Measurements from ENCODE around the gene SCML2.
"Not testable (repeated sequence)": the region's sequence is repeated elsewhere in the genome, so short reads cannot be mapped to it uniquely, and the experiment has no call there.

The SCML2 gene

DNA sequence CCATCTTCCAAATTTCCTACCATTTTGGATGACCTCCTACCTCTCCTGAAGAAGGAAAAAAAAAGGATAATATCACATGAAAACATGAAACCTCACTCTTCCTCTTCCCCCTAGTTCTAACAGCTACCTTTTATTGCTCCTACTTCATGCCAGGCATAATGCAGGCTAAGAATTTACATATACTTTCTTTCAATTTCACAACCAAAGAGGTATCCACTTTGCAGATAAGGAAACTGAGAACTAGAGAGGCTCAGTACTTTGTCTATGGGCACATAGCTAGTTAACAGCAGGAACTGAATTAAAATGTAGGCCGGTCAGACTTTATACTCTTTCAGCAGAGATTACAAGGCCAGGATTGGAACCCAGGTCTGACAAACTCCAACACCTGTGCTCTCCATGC lies 99.4 kb downstream of the SCML2 start:
- DNase-seq = no peak

DNA sequence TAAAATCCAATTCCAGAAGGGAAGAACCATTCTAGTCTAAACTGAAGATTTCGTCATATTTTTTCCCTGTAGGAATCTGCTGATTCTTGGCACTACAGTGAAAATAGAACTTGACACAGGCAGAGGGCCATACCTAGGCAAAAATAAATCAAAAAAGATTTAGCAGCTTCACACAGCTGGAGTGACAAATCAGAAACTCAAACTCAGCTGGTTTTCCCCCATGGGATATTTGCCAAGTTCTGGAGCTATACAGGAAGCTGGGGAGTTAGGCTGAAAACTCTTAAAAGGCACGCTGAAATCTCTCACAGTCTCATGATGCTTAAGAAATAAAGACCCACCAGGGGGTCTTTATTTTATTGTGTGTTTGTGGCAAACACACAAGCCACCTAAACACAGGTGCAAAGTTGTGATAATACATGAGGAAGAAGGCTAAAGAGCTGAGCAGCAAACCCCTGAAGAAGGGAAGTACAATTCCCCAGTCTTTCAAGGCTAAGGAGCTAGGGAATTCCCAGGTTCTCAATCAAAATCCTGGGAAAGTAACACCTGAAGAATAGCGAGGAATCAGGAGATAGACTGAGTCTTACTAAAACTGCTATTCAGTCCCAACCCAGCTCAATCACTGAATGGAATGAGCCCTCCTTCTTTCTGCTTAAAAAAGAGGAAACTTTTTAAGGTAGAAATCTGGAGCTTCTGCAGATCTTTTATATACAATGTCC lies 101.7 kb downstream of the SCML2 start:
- no peak for DNase-seq

DNA sequence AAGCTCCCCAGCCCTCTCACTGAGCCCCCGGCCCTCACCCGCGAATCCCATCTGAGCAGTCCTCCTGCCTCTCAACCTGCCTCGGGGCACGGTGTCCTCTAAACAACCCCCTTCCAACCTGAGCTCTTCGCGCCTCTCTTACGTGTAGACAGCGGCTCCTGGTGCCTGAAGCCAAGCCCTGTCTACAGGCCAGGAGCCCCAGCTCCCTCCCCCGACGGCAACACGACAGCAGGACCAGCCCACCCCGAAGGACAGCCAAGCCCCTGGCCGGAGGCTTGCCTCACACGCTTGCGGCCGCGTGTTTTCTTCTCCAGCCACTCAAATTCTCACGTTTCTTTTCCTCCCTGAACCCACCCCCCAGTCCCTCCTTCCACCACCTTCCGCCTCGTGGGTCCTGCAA lies 124.8 kb downstream of the SCML2 start:
- not testable (repeated sequence) for DNase-seq

DNA sequence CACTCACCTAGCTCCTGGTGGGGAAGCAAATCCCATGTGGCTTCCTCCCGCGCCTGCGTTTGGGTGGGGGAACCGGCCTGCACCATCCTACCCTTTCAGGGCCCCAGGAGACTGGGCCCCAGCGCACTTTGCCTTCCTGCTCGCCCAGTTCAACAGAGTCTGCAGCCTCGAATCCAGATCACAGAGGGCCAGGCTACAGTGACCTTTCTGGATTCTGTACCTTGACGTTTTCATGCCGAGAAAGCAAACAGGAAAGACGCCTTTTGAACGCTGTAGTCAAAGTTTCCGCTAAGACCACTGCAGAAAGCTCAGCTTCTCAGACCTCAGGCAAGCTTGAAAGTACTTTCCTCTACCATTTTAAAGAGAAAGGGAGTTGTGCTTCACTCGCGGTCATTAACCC lies 126.4 kb downstream of the SCML2 start:
- DNase-seq = no peak

DNA sequence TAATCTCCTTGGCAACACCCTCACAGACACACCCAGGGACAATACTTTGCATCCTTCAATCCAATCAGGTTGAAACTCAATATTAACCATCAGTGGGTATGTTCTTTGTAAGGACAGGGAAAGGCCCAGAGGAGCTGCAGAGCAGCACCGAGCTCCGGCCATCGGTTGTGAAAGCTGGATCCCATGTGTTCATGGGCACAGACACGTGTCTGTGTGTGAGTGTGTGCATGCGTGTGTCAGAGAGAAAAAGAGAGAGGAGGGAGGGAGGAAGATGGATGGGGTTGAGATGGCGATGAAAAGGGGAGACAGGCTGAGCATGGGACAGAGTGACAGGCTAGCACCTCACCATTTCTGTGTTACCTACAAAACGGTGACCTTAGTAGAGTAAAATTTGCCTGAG lies 127.0 kb downstream of the SCML2 start:
- DNase-seq = no peak

DNA sequence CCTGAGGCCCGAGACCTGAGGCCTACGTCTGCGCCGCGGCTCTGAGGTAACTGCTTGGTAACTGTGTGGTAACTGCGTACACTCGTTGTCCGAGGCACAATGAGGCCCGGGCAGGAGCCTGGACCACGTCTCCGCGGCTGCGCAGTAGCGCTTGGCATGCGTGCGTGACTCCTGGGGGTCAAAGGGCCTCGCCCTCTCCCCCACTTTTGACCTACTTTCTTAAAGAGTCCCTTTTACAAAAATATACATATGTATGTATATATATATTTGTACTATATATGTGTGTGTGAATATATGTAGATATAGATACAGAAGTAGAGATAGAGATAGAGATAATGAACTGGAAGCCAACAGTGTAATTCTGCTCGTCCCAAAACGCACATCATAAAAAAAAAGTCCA lies 133.7 kb downstream of the SCML2 start, which contains the start of gene BEND2:
Gene BEND2 (minus strand): TSS at position 101 of the 400 bp plus-strand sequence. CDS start 136 bp downstream, outside the sequence.
- DNase-seq = no peak

DNA sequence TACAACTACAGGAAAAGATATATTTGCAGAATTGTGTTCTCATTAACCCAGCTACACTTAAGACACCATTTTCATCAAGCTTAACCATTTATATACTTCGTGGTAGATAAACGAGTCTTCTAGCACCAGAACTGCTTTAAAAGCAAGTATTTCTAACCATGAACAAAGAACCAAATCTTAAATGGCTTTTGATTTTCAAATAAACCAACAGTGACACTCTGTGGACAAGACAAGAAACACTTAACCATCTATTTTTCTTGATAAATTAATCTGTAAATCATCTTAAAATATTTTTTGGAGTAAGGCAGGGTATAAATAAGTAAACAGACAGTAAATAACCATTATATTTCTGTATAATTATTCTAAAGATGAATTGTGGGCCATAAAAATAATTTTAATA lies 144.0 kb downstream of the SCML2 start:
- DNase-seq = no peak

DNA sequence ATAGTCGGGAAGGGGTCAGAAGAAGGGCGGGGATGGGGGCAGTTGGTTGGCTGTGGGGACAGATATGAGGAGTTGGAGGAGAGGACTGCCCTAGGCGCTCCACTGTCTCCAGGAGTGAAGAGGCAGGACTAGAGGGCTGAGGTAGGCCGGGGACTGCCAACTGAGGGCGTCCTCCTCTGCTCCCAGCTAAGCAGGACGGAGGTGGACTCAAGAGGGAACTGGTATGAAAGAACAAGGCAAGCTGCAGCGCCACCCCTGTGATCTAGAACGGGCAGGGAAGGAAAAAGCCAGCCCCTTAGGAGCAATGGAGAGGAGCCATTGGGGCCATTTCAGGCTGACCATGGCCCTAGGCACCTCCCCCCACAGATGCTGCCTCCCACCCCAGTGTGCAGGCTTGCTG lies 147.8 kb downstream of the SCML2 start:
- DNase-seq = no peak

DNA sequence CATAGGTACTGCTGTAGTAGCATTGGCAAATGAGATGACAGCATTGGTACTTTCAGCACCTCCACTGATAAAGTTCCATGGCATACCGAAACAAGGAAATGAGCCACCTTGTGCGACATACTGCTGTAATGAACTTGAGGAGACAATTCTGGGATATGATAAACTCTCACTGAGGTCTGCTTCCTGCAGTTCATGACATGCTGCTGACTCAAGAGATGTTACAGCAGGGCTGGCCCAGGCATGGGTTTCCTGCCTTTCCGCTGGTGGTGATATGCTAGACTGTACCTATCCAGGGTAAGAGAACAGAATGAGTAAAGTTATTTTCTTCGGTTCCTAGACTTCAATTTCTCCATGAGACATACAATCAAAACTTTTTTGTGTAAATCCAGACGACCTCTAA lies 150.9 kb downstream of the SCML2 start:
- no peak for DNase-seq

DNA sequence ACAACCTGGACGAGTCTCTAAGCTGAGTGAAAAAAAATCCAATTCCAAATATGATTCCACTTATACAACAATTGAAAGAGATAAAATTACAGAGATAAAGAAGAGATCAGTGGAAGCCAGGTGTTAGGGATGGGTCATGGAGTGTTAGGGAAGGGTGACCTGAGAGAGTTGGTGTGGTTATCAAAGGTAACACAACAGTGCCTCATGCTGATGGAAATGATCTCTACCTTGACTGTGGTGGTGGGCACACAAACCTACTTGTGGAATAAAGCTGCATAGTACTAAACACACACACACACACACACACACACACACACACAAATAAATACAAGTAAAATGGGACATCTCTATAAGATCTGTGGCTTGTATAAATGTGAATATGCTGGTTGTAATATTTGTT lies 159.8 kb downstream of the SCML2 start:
- DNase-seq = no peak

Measured in activated naive CD4-positive, alpha-beta T cell treated with anti-CD3 and anti-CD28 coated beads, Interleukin-2, amount 50 U/mL, for 16 hours (primary cell).